22Rv1 (cell line): Measurements from ENCODE around the gene BCAS1.

ENCODE experiments used
- ZFX ChIP-seq: fragments of 450-650 bp; IDR thresholded peaks from 2 replicates; pipeline ENCODE4 v1.6.1; 2017; ENCODE audit warnings: antibody characterized with exemption, borderline replicate concordance
- TF ChIP-seq, protein P1 (sequence below): fragments of 450-650 bp; IDR thresholded peaks from 2 replicates; pipeline ENCODE4 v1.5.1; 2017; ENCODE audit warnings: mild to moderate bottlenecking

DNA sequence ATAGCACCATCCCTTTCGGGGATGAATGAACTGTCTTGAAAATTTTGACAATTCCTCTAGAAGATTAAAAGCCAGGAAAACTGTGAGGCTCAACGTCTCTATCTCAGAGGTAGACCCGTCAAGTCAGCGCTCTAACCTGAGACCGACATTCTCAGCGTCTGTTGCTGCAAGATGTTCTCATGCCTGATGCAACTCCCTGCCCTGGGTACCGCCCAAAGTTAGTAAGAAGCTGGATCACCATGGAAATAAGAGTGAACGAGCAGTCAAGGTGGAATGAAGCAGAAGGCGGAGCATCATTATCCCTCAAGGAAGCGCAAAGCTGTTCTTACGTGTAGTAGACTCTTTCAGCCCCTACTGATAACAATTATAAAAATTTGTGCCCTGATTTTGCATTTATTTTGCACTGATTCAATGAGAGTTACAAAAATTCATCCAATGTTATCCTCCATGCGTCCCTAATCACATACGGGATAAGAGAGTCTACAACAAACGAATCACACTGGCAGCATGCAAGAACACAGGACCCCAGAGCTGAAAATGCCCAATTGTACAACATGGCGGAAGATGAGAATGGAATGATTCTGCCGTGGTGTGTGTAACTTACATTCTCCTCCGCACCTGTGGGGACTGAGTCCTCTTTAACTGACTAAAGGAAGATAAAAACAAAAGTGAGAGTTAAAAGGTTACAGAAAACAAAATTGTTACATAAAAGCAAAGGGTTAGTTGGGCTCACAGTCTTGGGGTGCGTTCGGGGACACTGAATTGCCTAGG, 95.4 kb downstream of the BCAS1 start:
- TF ChIP-seq, protein P1, sequence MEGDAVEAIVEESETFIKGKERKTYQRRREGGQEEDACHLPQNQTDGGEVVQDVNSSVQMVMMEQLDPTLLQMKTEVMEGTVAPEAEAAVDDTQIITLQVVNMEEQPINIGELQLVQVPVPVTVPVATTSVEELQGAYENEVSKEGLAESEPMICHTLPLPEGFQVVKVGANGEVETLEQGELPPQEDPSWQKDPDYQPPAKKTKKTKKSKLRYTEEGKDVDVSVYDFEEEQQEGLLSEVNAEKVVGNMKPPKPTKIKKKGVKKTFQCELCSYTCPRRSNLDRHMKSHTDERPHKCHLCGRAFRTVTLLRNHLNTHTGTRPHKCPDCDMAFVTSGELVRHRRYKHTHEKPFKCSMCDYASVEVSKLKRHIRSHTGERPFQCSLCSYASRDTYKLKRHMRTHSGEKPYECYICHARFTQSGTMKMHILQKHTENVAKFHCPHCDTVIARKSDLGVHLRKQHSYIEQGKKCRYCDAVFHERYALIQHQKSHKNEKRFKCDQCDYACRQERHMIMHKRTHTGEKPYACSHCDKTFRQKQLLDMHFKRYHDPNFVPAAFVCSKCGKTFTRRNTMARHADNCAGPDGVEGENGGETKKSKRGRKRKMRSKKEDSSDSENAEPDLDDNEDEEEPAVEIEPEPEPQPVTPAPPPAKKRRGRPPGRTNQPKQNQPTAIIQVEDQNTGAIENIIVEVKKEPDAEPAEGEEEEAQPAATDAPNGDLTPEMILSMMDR, result no peak
- no peak for TF ChIP-seq ZFX
